ENCODE results near the gene KRT78.

The KRT78 gene

DNA sequence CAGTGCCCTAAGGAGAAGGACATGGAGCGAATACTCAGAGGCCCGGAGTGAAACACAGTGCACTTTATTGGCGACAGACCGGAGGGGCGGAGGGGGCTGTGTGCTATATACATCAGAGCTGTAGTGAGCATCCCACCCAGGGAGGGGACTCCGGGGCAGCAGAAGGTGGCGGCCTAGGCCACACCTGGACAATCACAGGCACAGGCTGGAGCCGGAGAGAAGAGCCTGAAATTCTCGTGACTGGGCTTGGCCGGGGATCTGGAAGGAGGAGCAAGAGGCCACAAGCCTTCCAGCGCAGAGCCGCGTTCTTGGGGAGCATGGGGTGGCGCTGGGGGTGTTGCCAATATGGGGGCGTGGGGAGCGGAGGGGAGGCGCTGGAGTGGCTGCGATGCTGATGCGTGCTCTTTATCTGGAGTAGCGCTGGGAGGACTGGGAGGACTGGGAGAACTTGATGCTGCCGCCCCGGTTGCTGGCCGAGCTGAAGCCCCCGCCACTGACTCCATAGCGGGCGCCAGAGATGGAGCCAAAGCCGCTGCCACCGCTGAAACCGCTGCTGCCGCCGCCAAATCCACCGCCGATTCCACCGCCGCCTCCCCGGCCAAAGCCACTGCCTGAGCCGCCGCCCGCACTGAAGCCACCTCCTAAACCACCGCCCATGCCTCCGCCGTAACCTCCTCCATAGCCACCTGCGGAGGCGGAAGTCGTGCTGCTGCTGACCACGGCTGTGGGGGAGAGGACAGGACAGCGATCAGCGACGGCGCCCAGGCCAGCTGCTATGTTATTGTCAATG, 59.0 kb downstream of the KRT78 start:
- H3K4me3 ChIP-seq (ENCODE audit: low read depth, low read length) = no peak overlapping the region
- DNase-seq (ENCODE audit: low read depth) = no peak

- no peak for DNase-seq (ENCODE audit: low read depth)
- no peak overlapping the region for H3K4me3 ChIP-seq (ENCODE audit: low read depth, low read length)
These were observed 59.7 kb downstream of the KRT78 start for GRCh38 chr12:52788876-52789636.

DNA sequence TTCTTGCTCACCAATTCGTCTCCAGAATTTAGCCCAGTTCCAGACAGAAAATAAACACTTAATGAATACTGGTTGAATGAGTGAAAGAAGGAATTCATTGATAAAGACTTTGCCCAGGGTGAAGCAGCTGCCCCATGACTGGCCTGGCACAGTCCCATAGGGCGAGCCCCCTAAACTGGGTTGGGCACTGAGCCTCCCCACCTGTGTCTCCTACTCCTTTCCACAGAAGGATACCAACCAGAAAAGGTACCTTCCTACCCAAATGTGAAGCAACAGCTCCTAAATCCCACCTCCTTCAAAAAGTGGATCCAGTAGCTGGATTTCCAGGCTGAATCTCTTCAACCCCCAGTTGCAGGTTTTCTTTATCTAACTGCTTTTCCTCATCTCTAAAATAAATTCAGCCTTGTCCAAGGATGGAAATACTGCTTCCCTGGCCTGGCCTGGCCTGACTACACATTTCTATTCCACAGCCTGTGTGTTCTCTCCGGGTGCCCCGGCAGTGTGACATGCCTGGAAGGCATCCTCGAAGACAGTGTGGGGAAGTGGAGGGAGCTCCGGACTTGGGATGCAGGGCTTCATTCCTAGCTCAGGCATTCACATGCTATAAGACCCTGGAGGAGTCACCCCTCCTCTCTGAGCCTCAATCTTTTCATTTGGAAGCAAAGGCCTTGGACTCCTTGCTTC, 60.5 kb downstream of the KRT78 start:
- DNase-seq (ENCODE audit: low read depth) = no peak
- H3K4me3 ChIP-seq (ENCODE audit: low read depth, low read length) = no peak overlapping the region

Measured in skeletal muscle cell (primary cell).